NCI-H510A treated with DMSO at 0.1 percent for 48 hours (cell line): ENCODE results near the gene CAVIN2.

ENCODE experiments used
- DNase-seq: peaks from one replicate; lab custom pipeline; 2025; lab: John Stamatoyannopoulos, UW

The CAVIN2 gene, protein sequence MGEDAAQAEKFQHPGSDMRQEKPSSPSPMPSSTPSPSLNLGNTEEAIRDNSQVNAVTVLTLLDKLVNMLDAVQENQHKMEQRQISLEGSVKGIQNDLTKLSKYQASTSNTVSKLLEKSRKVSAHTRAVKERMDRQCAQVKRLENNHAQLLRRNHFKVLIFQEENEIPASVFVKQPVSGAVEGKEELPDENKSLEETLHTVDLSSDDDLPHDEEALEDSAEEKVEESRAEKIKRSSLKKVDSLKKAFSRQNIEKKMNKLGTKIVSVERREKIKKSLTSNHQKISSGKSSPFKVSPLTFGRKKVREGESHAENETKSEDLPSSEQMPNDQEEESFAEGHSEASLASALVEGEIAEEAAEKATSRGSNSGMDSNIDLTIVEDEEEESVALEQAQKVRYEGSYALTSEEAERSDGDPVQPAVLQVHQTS

DNA sequence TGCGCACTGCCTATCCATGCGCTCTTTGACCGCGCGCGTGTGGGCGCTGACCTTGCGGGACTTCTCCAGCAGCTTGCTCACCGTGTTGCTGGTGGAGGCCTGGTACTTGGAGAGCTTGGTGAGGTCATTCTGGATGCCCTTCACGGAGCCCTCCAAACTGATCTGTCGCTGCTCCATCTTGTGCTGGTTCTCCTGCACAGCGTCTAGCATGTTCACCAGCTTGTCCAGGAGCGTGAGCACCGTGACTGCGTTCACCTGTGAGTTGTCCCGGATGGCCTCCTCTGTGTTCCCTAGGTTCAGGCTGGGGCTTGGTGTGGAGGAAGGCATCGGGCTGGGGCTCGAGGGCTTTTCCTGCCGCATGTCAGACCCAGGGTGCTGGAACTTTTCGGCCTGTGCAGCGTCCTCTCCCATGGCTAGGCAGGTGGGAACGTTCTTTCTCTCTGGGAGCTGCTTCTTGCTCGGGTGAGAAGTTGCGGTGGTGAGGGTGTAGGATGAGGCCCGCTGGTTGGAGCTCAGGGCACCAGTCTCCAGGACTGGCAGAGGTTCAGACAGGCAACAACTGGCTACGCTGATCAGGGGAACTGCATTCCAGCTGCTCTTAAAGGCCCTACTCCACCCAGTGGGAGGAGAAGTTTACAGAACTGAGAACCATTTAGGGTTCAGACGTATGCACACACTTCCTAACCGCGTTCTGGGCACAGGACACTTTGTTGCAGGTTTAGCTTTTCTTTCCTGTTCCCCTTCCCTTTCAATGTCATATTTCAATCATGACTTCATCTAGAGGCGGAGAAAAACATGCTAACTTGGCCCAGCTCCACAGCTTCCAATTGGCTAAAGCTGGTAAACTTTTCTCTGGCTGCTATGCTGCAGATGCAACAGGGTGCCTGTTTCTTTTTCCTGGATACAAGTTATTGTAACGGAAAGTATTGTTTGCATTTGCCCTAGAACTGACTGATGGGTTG lies at the start of gene CAVIN2:
TSS of gene CAVIN2 (minus strand) at position 574 of the 962 bp plus-strand sequence. CDS start at position 411, 163 bp downstream.
- DNase-seq: peak; percentile 50

DNA sequence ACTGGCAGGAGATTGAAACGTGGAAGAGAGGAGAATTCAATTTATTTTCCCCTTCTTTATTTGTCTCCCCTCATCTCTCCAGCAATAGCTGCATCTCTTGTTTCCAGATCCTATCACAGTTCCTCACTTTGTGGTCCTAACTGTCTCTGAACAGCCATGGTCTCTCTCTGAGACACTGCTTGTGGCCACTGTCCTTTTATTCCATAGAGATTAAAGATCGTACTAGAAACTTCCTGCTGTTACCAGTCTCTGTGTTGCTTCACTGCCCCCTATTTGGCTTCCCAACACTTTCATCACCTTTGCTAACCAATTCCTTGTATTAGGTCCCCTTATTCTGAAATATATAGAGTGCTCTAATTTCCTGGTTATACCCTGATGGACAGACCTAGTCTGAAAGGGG lies 48.9 kb upstream of the CAVIN2 start:
- no peak for DNase-seq

DNA sequence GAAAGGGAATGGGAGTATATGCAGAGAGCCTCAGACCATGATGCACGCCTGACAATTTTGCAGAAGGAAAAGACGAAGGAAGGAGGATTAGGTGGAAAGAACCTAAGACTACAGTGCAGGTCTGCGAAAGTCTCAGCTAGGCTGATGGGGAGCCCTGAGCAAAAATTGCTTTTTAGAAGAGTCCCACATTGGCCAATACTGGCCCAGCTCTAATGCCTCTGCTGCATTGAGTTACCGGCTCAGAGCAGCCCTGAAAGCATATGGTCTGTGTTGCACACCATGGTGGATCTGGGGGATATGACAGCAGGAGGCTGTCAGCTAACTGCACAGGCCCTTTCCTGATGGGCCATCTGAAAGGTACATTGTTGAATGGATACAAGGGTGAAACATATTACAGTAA lies 48.3 kb upstream of the CAVIN2 start:
- no peak for DNase-seq

DNA sequence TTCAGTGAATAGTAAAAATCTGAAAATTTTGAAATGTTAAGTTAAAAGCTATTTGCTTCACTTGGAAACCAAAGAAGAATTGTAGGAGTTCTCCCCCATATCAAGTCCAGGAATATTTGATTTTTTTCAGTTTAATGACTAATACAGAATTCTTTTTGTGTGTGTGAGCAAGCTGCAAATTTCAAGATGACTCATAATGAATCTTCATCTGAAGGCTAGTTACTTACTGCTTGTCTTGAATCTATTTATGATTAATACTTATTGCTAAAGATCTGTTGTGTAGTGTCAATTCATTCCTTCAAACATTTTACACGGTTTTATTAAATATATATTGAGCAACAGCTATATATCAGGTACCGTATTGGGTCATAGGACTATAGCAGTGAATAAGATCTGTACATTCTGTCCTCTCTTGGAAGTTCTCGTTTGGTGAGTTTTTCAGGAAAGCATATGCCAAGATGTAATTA lies 47.8 kb upstream of the CAVIN2 start:
- no peak for DNase-seq

DNA sequence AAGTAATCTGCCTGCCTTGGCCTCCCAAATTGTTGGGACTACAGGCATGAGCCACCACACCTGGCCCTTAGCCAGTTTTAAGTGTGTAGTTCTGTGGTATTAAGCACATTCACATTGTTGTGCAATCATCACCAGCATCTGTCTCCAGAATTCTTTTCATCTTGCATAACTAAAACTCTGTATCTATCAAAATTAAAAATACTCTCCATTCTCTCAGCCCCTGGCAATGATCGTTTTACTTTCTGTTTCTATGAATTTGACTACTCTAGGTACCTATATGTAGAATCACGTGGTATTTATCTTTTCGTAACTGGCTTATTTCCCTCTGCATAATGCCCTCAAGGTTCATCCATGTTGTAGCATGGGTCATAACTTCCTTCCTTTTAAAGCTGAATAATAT lies 45.5 kb upstream of the CAVIN2 start:
- DNase-seq: no peak

DNA sequence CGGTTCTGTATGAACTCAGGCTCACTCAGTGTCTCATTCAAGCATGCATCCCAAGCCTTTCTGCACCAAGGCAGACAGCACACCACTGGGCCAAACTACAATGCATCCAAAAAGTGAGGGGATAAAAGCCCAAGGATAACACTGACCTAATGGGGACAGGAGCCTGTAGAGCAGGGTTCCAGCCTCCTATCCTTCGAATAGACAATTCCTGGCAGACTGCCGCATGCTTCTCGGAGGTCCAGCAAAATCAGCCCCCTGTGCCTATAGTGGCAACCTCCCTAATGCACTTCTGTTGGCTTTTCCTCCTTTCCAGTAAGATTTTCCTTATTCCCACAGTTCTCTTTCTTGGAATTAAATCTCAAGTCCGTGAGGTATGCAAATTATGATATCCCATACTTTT lies 44.8 kb upstream of the CAVIN2 start:
- no peak for DNase-seq

DNA sequence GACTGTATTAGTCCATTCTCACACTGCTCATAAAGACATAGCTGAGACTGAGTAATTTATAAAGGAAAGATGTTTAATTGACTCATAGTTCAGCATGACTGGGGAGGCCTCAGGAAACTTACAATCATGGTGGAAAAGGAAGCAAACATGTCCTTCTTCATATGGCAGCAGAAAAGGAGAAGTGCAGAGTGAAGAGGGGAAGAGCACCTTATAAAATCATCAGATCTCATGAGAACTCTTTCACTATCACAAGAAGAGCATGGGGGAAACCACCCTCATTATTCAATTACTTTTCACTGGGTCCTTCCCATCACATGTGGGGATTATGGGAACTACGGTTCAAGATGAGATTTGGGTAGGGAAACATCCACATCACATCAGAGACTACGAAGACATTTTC lies 43.0 kb upstream of the CAVIN2 start:
- DNase-seq: no peak

DNA sequence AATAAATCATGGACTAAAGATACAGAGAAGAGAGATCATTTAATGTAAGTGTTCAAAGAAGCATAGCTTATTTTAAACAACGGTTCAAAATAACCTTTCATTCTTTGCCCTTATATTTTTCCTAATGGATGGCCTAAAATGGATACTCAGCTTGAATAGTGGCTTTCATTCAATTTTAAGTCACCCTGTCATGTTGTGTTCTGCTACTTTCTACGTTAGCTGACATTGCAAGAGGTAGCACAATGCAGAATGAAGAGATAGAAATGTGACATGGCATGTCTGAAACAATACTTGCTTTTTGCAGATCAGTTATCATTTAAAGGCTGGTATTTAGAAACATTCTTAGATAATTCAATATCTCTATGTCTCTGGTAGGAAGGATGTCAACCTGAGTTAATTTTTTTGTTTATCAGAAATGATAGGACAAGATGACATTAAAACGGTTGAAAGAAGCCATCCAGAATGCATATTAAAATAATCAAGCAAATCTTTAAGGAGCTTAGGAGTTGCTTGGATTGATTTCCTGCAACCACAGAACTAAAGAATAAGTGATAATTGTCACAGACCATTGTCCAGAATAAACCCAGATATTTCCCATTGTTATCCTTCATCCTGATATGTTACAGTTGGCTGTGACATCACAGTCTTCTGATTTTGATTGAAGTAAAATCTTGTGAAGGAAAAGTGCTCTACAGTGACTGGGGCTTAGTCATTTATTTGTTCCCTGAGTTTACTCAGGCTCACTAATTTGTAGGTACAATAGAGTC lies 41.7 kb upstream of the CAVIN2 start:
- DNase-seq: no peak

DNA sequence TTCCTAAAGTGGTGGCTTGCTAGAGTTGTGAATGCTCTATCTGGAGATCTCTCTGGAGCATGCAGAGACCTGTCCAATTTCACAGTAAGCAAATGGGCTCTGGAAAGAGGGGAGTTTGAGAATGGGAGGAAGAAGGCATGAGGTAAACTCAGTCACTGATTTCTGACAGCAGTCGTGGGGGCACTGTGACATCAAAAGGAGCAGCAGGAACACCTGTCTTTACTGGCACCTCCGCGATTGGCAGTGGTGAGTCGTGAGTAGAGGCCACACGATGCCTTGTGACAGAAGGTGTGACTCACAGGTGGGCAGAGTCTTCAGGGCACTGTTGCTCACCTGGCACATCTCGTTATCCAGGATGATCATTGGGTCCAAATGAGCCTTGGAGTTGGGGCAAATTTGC lies 38.8 kb upstream of the CAVIN2 start:
- no peak for DNase-seq

DNA sequence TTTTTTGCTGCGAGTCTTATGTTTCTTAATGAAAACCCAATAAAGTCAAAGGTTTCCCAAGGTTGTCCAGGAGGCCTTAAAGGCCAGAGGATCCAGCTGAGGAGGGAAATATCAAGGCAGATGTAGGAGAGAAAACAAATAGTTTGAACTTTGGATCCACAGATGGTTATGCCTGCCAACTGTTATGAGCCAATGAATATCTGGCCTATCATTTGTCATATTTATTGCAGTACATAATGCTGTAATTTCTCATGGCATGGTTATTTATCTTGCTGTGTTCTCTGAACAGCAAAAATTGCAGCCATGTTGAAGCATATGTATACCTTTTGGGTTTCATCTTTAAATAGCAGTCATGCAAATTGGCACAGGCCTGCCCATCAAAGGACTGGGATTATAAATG lies 38.2 kb upstream of the CAVIN2 start:
- no peak for DNase-seq

DNA sequence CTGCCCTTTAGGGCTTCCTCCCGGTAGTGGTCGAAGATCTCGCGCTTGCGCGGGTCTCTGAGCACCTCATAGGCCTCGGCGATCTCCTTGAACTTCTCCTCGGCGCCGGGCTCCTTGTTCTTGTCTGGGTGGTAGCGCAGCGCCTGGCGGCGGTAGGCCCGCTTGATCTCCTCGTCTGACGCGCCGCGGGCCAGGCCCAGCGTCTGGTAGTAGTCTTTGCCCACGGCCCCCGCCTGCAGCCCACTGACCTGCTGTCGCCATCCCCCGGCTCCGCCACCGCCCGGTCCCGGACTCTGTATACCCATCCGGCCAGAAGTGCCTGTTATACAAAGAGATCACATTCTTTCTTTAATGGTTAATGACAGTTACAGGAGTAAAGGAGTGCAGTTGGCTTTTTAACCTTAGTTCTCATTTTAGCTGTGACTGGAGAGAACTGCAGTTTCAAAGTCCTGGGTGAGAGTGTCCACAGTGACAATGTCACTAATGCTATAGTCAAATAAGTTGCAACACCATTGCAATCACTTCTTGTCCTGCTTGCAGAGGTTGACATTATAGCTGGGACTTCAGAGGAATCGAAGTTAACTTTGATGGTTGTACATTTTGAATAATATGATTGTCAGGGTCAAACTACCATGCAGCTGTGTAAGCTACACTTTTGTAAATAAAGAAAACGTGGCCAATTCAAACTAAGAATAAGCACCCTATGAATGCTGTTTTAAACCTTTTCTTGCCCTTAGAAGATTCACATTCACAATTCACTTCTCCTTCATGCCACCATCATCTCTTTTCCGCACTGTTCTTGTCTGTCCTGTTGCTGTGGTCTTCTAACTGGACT lies 35.3 kb upstream of the CAVIN2 start:
- DNase-seq: no peak

DNA sequence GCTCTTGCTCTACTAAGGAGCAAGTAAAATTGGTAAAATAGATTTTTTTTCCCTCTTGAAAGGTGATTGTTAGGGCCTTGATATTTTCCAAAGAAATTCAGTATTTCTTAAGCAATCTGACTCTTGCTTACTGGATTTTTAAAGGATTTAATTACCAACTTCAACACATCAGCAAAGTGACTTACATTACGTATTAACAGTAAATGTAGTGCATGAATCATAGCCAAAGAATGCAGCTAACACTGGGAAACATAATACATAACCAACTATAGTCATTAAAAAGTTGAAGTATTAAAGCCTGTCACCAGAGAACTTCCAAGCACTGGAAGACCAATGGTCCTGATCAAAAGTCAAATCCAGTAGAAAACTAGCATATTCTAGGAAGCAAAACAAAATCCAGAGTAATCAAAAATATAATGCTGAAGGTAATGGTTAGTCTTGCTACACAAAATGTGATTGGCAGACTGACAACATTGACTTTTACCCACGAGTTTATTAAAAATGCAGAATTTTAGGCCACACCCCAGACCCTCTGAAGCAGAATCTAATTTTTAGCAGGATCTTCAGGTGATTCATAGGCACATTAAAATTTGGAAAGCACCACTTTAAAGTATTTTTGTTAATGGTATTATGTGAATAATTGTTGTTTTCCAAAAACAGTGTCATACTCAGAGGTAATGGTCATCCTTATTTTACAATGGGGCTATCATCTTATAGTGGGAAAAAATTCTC lies 31.8 kb upstream of the CAVIN2 start:
- no peak for DNase-seq

DNA sequence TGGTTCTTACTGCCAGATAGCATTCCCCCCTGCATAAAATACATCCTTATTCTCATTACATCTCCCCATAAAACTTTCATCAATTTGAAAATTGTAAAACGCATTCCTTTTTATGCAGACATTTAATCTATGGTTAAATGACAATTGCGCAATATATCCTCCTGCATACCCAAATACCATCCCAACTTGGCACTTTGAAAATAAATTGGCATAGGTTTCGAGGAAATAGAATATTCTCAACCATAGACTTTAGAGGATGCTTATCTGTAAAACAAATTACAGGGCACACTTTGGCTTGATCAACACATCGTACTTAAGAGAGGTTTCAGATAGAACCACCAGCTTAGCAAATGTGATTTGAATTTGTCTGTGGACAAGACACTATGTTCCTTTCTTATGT lies 31.0 kb upstream of the CAVIN2 start:
- DNase-seq: no peak

DNA sequence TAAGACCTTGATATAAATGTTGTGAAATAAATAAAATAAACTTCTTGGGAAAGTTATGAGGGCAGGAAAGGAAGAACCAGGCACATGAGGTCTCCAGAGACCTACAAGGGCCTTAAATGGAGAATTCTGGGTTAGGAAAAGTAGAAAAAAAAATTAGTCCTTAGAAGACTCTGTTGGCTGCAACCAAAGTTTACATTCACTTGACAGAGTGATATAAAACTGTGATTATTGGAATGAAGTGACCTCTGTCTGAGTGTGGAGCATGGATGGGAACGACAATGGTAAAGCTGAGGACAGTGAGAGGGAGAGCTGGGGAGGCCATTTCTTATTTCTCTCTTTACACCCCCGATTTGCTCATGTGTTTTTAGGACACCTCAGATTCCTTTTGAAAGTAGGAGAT lies 29.0 kb upstream of the CAVIN2 start:
- DNase-seq: no peak

DNA sequence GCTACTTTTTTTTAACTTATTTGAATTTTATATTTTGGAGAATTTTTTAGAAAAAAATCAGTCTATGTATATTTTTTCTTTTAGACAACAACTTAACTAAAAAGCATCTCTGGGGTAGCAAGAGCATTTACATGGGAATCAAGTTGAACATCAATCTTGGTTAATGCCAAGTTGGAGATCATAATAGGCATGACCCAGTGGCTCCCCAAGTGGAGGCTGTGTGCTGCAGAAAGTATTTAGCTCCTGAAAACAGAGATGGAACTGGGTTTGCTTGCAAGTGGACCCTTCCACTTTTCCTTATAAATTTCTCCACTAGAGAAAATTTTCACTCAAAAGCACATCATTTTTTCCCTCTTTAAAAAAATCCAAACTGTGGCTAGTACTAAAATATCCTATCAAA lies 23.9 kb upstream of the CAVIN2 start:
- DNase-seq: no peak

DNA sequence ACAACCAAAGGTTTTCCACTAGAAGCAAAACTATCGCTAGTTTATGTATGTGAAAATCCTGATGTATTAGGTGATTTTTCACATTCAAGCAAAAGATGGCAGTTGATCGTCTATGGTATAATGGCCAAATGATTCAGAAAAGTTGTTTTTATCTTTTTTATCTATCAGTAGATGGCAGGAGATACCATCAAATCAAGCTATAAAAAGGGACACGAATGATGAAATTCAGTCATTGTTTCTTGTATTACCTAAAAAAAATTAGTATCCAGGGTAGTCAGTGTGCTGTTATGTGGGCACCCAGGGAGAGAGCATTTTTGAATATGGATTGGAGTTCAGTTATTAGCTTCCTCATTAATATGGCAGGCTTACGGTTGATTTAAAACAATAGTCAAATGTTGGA lies 22.9 kb upstream of the CAVIN2 start:
- DNase-seq: no peak

DNA sequence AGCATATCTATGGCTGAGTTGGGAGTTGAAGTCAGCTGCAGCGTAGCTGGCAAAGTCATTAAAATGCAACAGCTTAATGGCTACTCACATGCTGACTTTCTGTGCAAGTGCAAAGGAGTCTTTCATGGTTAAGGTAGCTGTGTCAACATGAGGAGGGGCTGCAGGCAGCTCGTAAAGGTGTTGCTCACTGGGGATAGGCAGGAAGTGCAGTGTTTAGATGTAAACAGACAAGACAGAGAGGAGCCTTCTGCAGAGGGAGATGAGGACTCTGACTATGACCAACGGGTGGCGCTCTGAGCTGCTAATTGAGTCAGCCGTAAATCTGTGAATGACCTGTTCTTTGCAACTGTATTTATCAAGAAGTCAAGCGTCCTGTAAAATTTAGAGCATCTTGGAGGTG lies 22.3 kb upstream of the CAVIN2 start:
- peak; percentile 88 for DNase-seq

DNA sequence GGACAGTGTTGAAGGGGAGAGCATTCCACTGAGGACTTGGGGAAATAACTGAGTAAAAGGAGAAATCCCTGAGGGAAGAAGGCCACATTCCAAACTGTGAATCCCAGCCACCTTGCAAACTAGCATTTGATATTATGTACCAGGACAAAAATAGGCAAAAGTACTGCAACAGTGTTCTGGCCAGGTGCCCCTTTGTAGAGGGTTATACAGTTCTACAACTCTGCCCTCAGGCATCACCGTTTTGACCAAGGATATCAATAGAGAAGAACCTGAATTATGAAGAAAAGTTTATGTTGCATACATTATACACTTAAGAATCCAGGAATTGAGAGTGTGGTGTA lies 20.6 kb upstream of the CAVIN2 start:
- DNase-seq: no peak

DNA sequence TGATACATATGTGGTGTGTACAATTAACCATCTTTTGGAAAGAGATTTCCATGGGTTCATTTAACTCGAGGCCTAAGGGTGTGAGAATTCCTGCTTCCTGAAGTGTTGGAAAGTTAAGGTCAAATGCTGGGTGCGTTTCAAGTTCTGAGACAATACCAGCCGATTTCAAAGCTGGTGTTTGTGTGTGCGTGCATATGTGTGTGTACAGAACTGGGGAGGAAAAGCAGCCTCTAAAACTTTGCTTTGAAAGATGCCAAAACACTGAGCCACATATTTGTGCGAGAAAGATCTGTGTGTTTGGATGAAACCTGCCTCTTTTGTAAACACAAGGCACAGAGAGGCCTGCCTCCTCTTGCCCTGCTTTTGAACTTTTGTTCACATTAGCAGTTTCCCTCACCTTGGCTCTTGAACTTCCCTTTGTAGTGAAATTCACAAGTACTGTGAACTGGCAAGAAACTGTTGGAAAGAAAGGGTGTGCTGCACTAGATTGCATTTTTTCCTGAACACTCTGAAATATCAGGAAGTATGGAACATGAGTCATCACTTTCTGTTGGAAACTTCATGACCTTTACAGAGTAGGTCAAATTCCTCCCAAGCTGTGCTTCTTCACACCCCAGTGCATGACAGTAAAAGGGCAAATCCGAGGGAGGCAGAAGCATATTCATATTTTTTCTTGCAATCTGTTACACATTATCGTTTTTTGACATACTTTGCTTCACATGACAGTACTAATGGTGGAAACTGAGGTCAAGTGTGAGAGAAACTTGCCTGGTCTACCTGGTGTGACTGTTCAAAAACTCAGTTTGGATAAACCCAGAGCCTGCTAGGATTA lies 20.0 kb upstream of the CAVIN2 start:
- DNase-seq: no peak

DNA sequence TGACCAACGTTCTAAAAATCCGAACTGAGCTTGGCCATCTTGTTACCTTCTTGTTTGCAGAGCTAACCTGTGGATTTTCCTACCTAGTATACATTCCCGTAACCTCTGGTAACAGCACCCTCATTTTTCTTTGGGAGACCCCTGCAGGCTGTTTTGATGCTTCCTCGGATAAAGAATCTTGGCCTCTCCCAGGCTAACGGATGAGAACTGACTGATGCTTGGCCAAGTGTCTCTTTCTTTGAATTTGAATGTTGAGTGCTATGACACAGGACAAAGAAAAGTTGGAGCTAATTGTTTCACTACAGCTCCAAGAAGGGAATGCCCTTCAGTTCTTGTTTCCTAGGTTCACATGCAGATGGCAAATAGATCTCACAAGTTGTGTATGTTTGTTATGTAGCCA lies 19.3 kb upstream of the CAVIN2 start:
- no peak for DNase-seq
